SK-N-SH (cell line): Measurements from ENCODE around the gene SLC6A8. TPM values are rescaled to one million over a fixed set of nuclear protein-coding genes. Genes with fewer than 3 reads are reported as not detected.

Source experiments
- CTCF ChIA-PET: fragments of 300-600, 350-600 bp; formaldehyde crosslinking; extraction: SDS; loops from one replicate; lab custom pipeline; 2021; lab: Yijun Ruan, JAX
- POLR2A ChIA-PET: fragments of 350-600 bp; sonication (Branson Sonifier 250); formaldehyde crosslinking; extraction: SDS; loops from one replicate; lab custom pipeline; 2020; ENCODE audit warnings: antibody characterized with exemption, inconsistent platforms; lab: Yijun Ruan, JAX
- DNase-seq: peaks from one replicate; pipeline ENCODE4 v3.0.0; 2012
- H2AFZ ChIP-seq: fragments of 200-600 bp; sonication (generic); 2 replicates; pipeline ENCODE4 v1.8.1; 2016; ENCODE audit warnings: antibody characterized with exemption, mild to moderate bottlenecking, low read depth
- H3F3A ChIP-seq: fragments of 200-600 bp; sonication (generic); replicated peaks from 2 replicates; pipeline ENCODE3; 2016; ENCODE audit warnings: antibody characterized with exemption, mild to moderate bottlenecking; ENCODE audit not compliant: insufficient read depth
- H3K27ac ChIP-seq, 2 experiments: fragments of 200-500 bp in 1 of 2; fragments of 200-600 bp in 1 of 2; sonication (Bioruptor generic) in 1 of 2; sonication (generic), shearing (Covaris generic) in 1 of 2; 2 replicates each; pipeline versions ENCODE4 v1.5.1 to v1.6.1; 2014 to 2016; ENCODE audit warnings: low read depth in 2 of 2, inconsistent platforms in 1 of 2, low read length in 1 of 2, mild to moderate bottlenecking in 1 of 2, mixed read lengths in 1 of 2
- H3K27me3 ChIP-seq: fragments of 200-600 bp; sonication (generic), shearing (Covaris generic); 2 replicates; pipeline ENCODE4 v1.6.1; 2016; ENCODE audit warnings: mixed run types; ENCODE audit not compliant: insufficient read depth
- H3K36me3 ChIP-seq, 2 experiments: fragments of 200-500 bp in 1 of 2; fragments of 200-600 bp in 1 of 2; sonication (Bioruptor generic) in 1 of 2; sonication (generic) in 1 of 2; replicated peaks in 1 of 2; 2 replicates each; pipeline versions ENCODE3 to v1.5.1; 2014 to 2016; ENCODE audit warnings: low read length in 1 of 2, mild to moderate bottlenecking in 1 of 2; ENCODE audit not compliant: insufficient read depth in 2 of 2, control insufficient read depth in 1 of 2
- H3K4me1 ChIP-seq, 2 experiments: fragments of 200-500 bp in 1 of 2; fragments of 200-600 bp in 1 of 2; sonication (Bioruptor generic) in 1 of 2; sonication (generic), shearing (Covaris generic) in 1 of 2; 2 replicates each; pipeline versions ENCODE4 v1.5.1 to v1.6.1; 2014 to 2016; ENCODE audit warnings: low read depth in 1 of 2, low read length in 1 of 2, mixed run types in 1 of 2; ENCODE audit not compliant: insufficient read depth in 2 of 2, control insufficient read depth in 1 of 2
- H3K4me2 ChIP-seq: fragments of 200-600 bp; sonication (generic), shearing (Covaris generic); 2 replicates; pipeline ENCODE4 v1.6.1; 2017; ENCODE audit warnings: mixed run types
- H3K4me3 ChIP-seq, 2 experiments: fragments of 200-500 bp in 1 of 2; fragments of 200-600 bp in 1 of 2; sonication (Bioruptor generic) in 1 of 2; sonication (generic), shearing (Covaris generic) in 1 of 2; 2 replicates each; pipeline versions ENCODE4 v1.5.1 to v1.8.1; 2014 to 2016; ENCODE audit warnings: low read depth in 2 of 2, inconsistent platforms in 1 of 2, low read length in 1 of 2, mild to moderate bottlenecking in 1 of 2, mixed read lengths in 1 of 2, moderate library complexity in 1 of 2
- H3K79me2 ChIP-seq: fragments of 200-600 bp; sonication (generic); 2 replicates; pipeline ENCODE4 v1.8.1; 2017; ENCODE audit warnings: mild to moderate bottlenecking; ENCODE audit not compliant: insufficient read depth
- H3K9ac ChIP-seq: fragments of 200-600 bp; sonication (generic); 2 replicates; pipeline ENCODE4 v1.6.1; 2017; ENCODE audit warnings: mixed run types
- H3K9me2 ChIP-seq: fragments of 200-600 bp; sonication (generic); 2 replicates; pipeline ENCODE4 v1.6.1; 2017; ENCODE audit warnings: mixed run types
- H3K9me3 ChIP-seq: fragments of 200-600 bp; sonication (generic); 2 replicates; pipeline ENCODE4 v1.6.1; 2017; ENCODE audit warnings: mixed run types, mild to moderate bottlenecking, moderate library complexity
- H4K20me1 ChIP-seq: fragments of 200-600 bp; sonication (generic); 2 replicates; pipeline ENCODE4 v1.6.1; 2017; ENCODE audit warnings: mild to moderate bottlenecking, mixed run types; ENCODE audit not compliant: insufficient read depth
- CHD2 ChIP-seq: fragments of 150-350 bp; IDR thresholded peaks from 2 replicates; pipeline ENCODE4 v1.6.1; 2018; ENCODE audit warnings: low read length; ENCODE audit not compliant: partially characterized antibody
- ELF1 ChIP-seq: IDR thresholded peaks from 2 replicates; pipeline ENCODE4 v1.4.0; 2012
- EZH2phosphoT487 ChIP-seq: fragments of 200-600 bp; sonication (generic); IDR thresholded peaks from 2 replicates; pipeline ENCODE4 v1.6.1; 2017; ENCODE audit warnings: low read depth, mixed run types, mild to moderate bottlenecking, antibody characterized with exemption, moderate library complexity, borderline replicate concordance
- FOXJ3 ChIP-seq: sonication (generic); formaldehyde crosslinking; IDR thresholded peaks from 2 replicates; pipeline ENCODE4 v1.5.1; 2020; ENCODE audit warnings: mild to moderate bottlenecking, missing genetic modification reagents
- GABPA ChIP-seq: IDR thresholded peaks from 2 replicates; pipeline ENCODE4 v1.4.0; 2012; ENCODE audit warnings: low read depth, mild to moderate bottlenecking
- GATA2 ChIP-seq: sonication (generic); formaldehyde crosslinking; IDR thresholded peaks from 2 replicates; pipeline ENCODE4 v1.5.0; 2020; ENCODE audit warnings: mild to moderate bottlenecking, missing genetic modification reagents
- MEF2A ChIP-seq: IDR thresholded peaks from 2 replicates; pipeline ENCODE4 v1.4.0; 2012; ENCODE audit warnings: low read depth, borderline replicate concordance
- MXI1 ChIP-seq: IDR thresholded peaks from 2 replicates; pipeline ENCODE4 v1.6.1; 2012; ENCODE audit warnings: mild to moderate bottlenecking, low read depth, low read length, improper control_type of control experiment
- NFIC ChIP-seq: IDR thresholded peaks from 2 replicates; pipeline ENCODE4 v1.4.0; 2012; ENCODE audit warnings: borderline replicate concordance
- RAD21 ChIP-seq: IDR thresholded peaks from 2 replicates; pipeline ENCODE4 v1.6.1; 2012; ENCODE audit warnings: mild to moderate bottlenecking, low read length
- RCOR1 ChIP-seq: fragments of 150-350 bp; IDR thresholded peaks from 2 replicates; pipeline ENCODE4 v1.6.1; 2017; ENCODE audit warnings: antibody characterized with exemption, low read length
- REST ChIP-seq: IDR thresholded peaks from 2 replicates; pipeline ENCODE4 v1.6.1; 2012; ENCODE audit warnings: mild to moderate bottlenecking, low read depth, low read length, moderate library complexity
- TEAD4 ChIP-seq: IDR thresholded peaks from 2 replicates; pipeline ENCODE4 v1.4.0; 2012; ENCODE audit warnings: mild to moderate bottlenecking, borderline replicate concordance; ENCODE audit not compliant: insufficient read depth
- ZBTB33 ChIP-seq: IDR thresholded peaks from 2 replicates; pipeline ENCODE4 v1.4.0; 2012; ENCODE audit warnings: low read depth, borderline replicate concordance
- WGBS: methylation state at CpG from one replicate; pipeline ENCODE4 v1.1.6; 2017; ENCODE audit warnings: low lambda C conversion rate; 5-methylcytosine and 5-hydroxymethylcytosine counted together
- polyA plus RNA-seq, 3 experiments: library from polyadenylated mRNA; depleted of rRNA; stranded (reverse); fragments of >200 nt; gene quantifications; 2 replicates each; pipeline ENCODE4 v1.2.3, GENCODE V29; 2012
- TF ChIP-seq, protein P1 (sequence below): IDR thresholded peaks from 2 replicates; pipeline ENCODE4 v1.4.0; 2012; ENCODE audit warnings: low read depth
- TF ChIP-seq, protein P2 (sequence below): IDR thresholded peaks from 2 replicates; pipeline ENCODE4; 2012
- TF ChIP-seq, protein P3 (sequence below): fragments of 150-350 bp; IDR thresholded peaks from 2 replicates; pipeline ENCODE4 v1.6.1; 2017; ENCODE audit warnings: antibody characterized with exemption, low read length, low read depth, borderline replicate concordance

The SLC6A8 gene
- polyA plus RNA-seq, 1 of the 3 experiments (the other 2 are of a cell fraction) = 30.8 TPM

- Histone ChIP-seq H3K4me3 (no peak overlapping the region), H3K4me1 (no peaks in the 10 kb centered on the region), H4K20me1 (no peaks in the 10 kb centered on the region), H3K9me3 (no peaks in the 10 kb centered on the region), H3K9ac (no peak overlapping the region), H3K79me2 (no peaks in the 10 kb centered on the region), H3K27me3 (peaks cover 9% of the 10 kb centered on the region; the same call in 1 of the 2 replicates), H3K27ac (no peak overlapping the region), H3F3A (no peaks in the 10 kb centered on the region), H3K4me2 (no peak overlapping the region), H3K36me3 (peaks cover 0 to 4% of the 10 kb centered on the region in 2 experiments), H2AFZ (no peak overlapping the region), H3K9me2 (no peaks in the 10 kb centered on the region)
- no peak for DNase-seq
- ChIA-PET CTCF (interaction anchor here (0.9 to 1.3 kb wide), 3 partner anchors 15 to 194 kb away, joined by 3 read pairs; partner anchors contain the start of gene PLXNB3), POLR2A (no interaction called here)
- 69% methylated on average over 4 of the region's 12 CpGs for WGBS
- TF ChIP-seq, protein P1, sequence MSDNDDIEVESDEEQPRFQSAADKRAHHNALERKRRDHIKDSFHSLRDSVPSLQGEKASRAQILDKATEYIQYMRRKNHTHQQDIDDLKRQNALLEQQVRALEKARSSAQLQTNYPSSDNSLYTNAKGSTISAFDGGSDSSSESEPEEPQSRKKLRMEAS = no peak
- TF ChIP-seq ELF1 (no peak), NFIC (no peak), GATA2 (CRISPR knock-in tag) (no peak), RCOR1 (no peak), MEF2A (no peak)
- TF ChIP-seq, protein P2, sequence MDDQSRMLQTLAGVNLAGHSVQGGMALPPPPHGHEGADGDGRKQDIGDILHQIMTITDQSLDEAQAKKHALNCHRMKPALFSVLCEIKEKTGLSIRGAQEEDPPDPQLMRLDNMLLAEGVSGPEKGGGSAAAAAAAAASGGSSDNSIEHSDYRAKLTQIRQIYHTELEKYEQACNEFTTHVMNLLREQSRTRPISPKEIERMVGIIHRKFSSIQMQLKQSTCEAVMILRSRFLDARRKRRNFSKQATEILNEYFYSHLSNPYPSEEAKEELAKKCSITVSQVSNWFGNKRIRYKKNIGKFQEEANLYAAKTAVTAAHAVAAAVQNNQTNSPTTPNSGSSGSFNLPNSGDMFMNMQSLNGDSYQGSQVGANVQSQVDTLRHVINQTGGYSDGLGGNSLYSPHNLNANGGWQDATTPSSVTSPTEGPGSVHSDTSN = no peak
These were observed 14.0 kb downstream of the SLC6A8 start for GRCh38 chrX:153701706-153702105.

- H4K20me1 ChIP-seq = no peaks in the 10 kb centered on the region
- H3K27me3 ChIP-seq = peaks cover 9% of the 10 kb centered on the region; the same call in 1 of the 2 replicates
- H3K36me3 ChIP-seq = peaks cover 0 to 4% of the 10 kb centered on the region in 2 experiments
- no peak overlapping the region for H3K4me3 ChIP-seq
- H3K9me3 ChIP-seq = no peaks in the 10 kb centered on the region
- H3K27ac ChIP-seq = no peak overlapping the region
- no peaks in the 10 kb centered on the region for H3F3A ChIP-seq
- H3K4me2 ChIP-seq = no peak overlapping the region
- peaks cover under 1% of the 10 kb centered on the region; the same call in 1 of the 2 replicates for H3K79me2 ChIP-seq
- no peak overlapping the region for H3K9ac ChIP-seq
- CTCF ChIA-PET = interaction anchor here (0.9 to 1.3 kb wide), 2 partner anchors 16 to 195 kb away, joined by 3 read pairs; no protein-coding TSS in a partner anchor
- no peak for DNase-seq
- H3K4me1 ChIP-seq = no peaks in the 10 kb centered on the region
- H3K9me2 ChIP-seq = no peaks in the 10 kb centered on the region
- H2AFZ ChIP-seq = no peak overlapping the region
- POLR2A ChIA-PET = no interaction called here
- WGBS = 56% methylated on average over 13 of the region's 23 CpGs
- TF ChIP-seq REST (no peak), GABPA (no peak), CHD2 (no peak), FOXJ3 (no peak), GATA2 (CRISPR knock-in tag) (no peak), MXI1 (no peak), RAD21 (no peak), TEAD4 (no peak), NFIC (no peak), EZH2phosphoT487 (no peak), ELF1 (no peak), ZBTB33 (no peak)
- TF ChIP-seq, protein P1 = no peak
- TF ChIP-seq, protein P3, sequence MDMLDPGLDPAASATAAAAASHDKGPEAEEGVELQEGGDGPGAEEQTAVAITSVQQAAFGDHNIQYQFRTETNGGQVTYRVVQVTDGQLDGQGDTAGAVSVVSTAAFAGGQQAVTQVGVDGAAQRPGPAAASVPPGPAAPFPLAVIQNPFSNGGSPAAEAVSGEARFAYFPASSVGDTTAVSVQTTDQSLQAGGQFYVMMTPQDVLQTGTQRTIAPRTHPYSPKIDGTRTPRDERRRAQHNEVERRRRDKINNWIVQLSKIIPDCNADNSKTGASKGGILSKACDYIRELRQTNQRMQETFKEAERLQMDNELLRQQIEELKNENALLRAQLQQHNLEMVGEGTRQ = no peak
These were observed 14.8 kb downstream of the SLC6A8 start for GRCh38 chrX:153702336-153703035.
